Stomach smooth muscle (tissue), 2 donors: Measurements from ENCODE around the gene USP9X.
"Not testable (repeated sequence)": the region's sequence is repeated elsewhere in the genome, so short reads cannot be mapped to it uniquely, and the experiment has no call there.

Source experiments
- H3K27ac ChIP-seq: one replicate; pipeline ENCODE4 v1.7.0; 2013; ENCODE audit warnings: mild to moderate bottlenecking, low read length, inconsistent platforms
- H3K27me3 ChIP-seq, 2 donors: one replicate each; pipeline ENCODE4 v1.7.0; 2013; ENCODE audit warnings: low read length in 2 of 2; ENCODE audit not compliant: insufficient read depth in 2 of 2, control insufficient read depth in 1 of 2
- H3K36me3 ChIP-seq, 2 donors: one replicate each; pipeline ENCODE4 v1.7.0; 2013; ENCODE audit warnings: low read length in 2 of 2; ENCODE audit not compliant: control insufficient read depth in 2 of 2, insufficient read depth in 2 of 2
- H3K4me1 ChIP-seq: one replicate; pipeline ENCODE4 v1.7.0; 2013; ENCODE audit warnings: low read length; ENCODE audit not compliant: control insufficient read depth, insufficient read depth
- H3K4me3 ChIP-seq, 2 donors: one replicate each; pipeline ENCODE4 v1.7.0; 2013; ENCODE audit warnings: low read length in 2 of 2
- H3K9ac ChIP-seq, 2 donors: one replicate each; pipeline ENCODE4 v1.7.0; 2013; ENCODE audit warnings: low read length in 2 of 2, mild to moderate bottlenecking in 1 of 2
- H3K9me3 ChIP-seq, 2 donors: one replicate each; pipeline ENCODE4 v1.7.0; 2013; ENCODE audit warnings: low read length in 2 of 2; ENCODE audit not compliant: control insufficient read depth in 2 of 2
- donor health status: healthy.
- donor health status: Pancreatic carcinoma.

Gene USP9X

GRCh38 chrX:41150043-41150442 lies 64.8 kb downstream of the USP9X start:
- no peaks in the 10 kb centered on the region for H3K9me3 ChIP-seq
- H3K4me1 ChIP-seq = no peaks in the 10 kb centered on the region
- H3K4me3 ChIP-seq = no peak overlapping the region
- H3K27me3 ChIP-seq = no peaks in the 10 kb centered on the region
- no peak overlapping the region for H3K27ac ChIP-seq
- H3K9ac ChIP-seq = no peak overlapping the region
- H3K36me3 ChIP-seq = peaks cover 3 to 8% of the 10 kb centered on the region in 2 donors

- H3K36me3 ChIP-seq = not testable (repeated sequence)
Observed at GRCh38 chrX:41151726-41152125, 66.5 kb downstream of the USP9X start.

DNA sequence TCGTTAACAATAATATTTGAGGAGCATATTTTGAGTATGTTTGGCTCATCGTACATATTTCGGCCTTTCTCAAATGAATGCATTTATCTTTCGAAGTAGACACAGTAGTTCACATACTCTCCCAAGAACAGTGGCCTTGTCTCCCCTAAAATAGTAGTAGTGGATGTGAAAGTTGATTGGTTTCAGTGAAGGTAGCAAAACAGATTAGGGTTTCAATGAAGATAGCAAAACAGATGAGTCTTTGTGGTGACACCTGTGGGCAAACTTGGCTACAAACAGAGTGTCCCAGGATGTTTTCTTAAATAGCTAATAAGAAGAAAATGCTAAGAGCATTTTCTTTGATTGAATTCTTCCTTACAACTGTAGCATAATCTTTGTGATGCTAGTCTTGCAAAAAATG lies 67.0 kb downstream of the USP9X start:
- Histone ChIP-seq H3K36me3 (peaks cover 3% of the 10 kb centered on the region in 2 donors), H3K27me3 (no peaks in the 10 kb centered on the region)

More at GRCh38 chrX:41151726-41152125, 66.5 kb downstream of the USP9X start:
- not testable (repeated sequence) for H3K27me3 ChIP-seq, H3K9me3 ChIP-seq, H3K4me1 ChIP-seq, H3K4me3 ChIP-seq, H3K27ac ChIP-seq, H3K9ac ChIP-seq

GRCh38 chrX:41153448-41153847 lies 68.2 kb downstream of the USP9X start:
- no peak overlapping the region for H3K9ac ChIP-seq
- H3K4me3 ChIP-seq = no peak overlapping the region
- peaks cover under 1 to 3% of the 10 kb centered on the region in 2 donors for H3K36me3 ChIP-seq
- no peaks in the 10 kb centered on the region for H3K9me3 ChIP-seq
- H3K4me1 ChIP-seq = no peaks in the 10 kb centered on the region
- no peak overlapping the region for H3K27ac ChIP-seq
- H3K27me3 ChIP-seq = no peaks in the 10 kb centered on the region

More for the DNA sequence above, 67.0 kb downstream of the USP9X start:
- no peak overlapping the region for H3K4me3 ChIP-seq
- no peak overlapping the region for H3K9ac ChIP-seq
- H3K9me3 ChIP-seq = no peaks in the 10 kb centered on the region
- no peaks in the 10 kb centered on the region for H3K4me1 ChIP-seq
- no peak overlapping the region for H3K27ac ChIP-seq

GRCh38 chrX:41153957-41154356 lies 68.7 kb downstream of the USP9X start:
- peaks cover 0 to 3% of the 10 kb centered on the region in 2 donors for H3K36me3 ChIP-seq
- H3K4me3 ChIP-seq = no peak overlapping the region
- no peaks in the 10 kb centered on the region for H3K4me1 ChIP-seq

GRCh38 chrX:41164449-41164848 lies 79.2 kb downstream of the USP9X start:
- Histone ChIP-seq H3K27me3 (no peaks in the 10 kb centered on the region), H3K9ac (no peak overlapping the region), H3K9me3 (no peaks in the 10 kb centered on the region), H3K27ac (no peak overlapping the region), H3K4me3 (no peak overlapping the region), H3K4me1 (no peaks in the 10 kb centered on the region), H3K36me3 (peaks cover 0 to 3% of the 10 kb centered on the region in 2 donors)

More at GRCh38 chrX:41153957-41154356, 68.7 kb downstream of the USP9X start:
- Histone ChIP-seq H3K9ac (no peak overlapping the region), H3K27ac (no peak overlapping the region), H3K27me3 (no peaks in the 10 kb centered on the region), H3K9me3 (no peaks in the 10 kb centered on the region)

- H3K9ac ChIP-seq = no peak overlapping the region
- no peaks in the 10 kb centered on the region for H3K27me3 ChIP-seq
- peaks cover 2 to 9% of the 10 kb centered on the region in 2 donors for H3K36me3 ChIP-seq
- no peaks in the 10 kb centered on the region for H3K4me1 ChIP-seq
- H3K27ac ChIP-seq = no peak overlapping the region
- no peak overlapping the region for H3K4me3 ChIP-seq
- no peaks in the 10 kb centered on the region for H3K9me3 ChIP-seq
Observed at GRCh38 chrX:41167888-41168287, 82.6 kb downstream of the USP9X start.

GRCh38 chrX:41176263-41176662 lies 91.0 kb downstream of the USP9X start:
- H3K4me3 ChIP-seq = no peak overlapping the region
- no peaks in the 10 kb centered on the region for H3K9me3 ChIP-seq
- no peaks in the 10 kb centered on the region for H3K27me3 ChIP-seq
- no peak overlapping the region for H3K9ac ChIP-seq
- no peaks in the 10 kb centered on the region for H3K4me1 ChIP-seq
- H3K36me3 ChIP-seq = no peaks in the 10 kb centered on the region
- no peak overlapping the region for H3K27ac ChIP-seq

GRCh38 chrX:41177297-41177696 lies 92.1 kb downstream of the USP9X start:
- Histone ChIP-seq H3K27me3 (no peaks in the 10 kb centered on the region), H3K9ac (no peak overlapping the region), H3K9me3 (no peaks in the 10 kb centered on the region), H3K36me3 (no peaks in the 10 kb centered on the region), H3K4me1 (no peaks in the 10 kb centered on the region), H3K27ac (no peak overlapping the region), H3K4me3 (no peak overlapping the region)

DNA sequence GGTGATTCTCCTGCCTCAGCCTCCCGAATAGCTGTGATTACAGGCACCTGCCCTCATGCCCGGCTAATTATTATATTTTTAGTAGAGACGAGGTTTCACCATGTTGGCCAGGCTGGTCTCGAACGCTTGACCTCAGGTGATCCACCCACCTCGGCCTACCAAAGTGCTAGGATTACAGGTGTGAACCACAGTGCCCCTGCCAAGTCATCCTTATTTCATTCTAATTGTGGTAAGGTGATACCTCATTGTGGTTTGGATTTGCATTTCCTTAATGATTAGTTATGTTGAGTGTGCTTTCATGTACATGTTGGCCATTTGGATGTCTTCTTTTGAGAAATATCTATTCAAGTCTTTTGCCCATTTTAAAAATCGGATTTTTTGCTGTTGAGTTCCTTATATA lies 93.0 kb downstream of the USP9X start:
- no peak overlapping the region for H3K9ac ChIP-seq
- no peak overlapping the region for H3K4me3 ChIP-seq
- no peaks in the 10 kb centered on the region for H3K27me3 ChIP-seq
- H3K36me3 ChIP-seq = no peaks in the 10 kb centered on the region
- no peaks in the 10 kb centered on the region for H3K4me1 ChIP-seq
- no peaks in the 10 kb centered on the region for H3K9me3 ChIP-seq
- no peak overlapping the region for H3K27ac ChIP-seq

- H3K36me3 ChIP-seq = peaks cover 0 to 7% of the 10 kb centered on the region in 2 donors
- no peak overlapping the region for H3K9ac ChIP-seq
- no peaks in the 10 kb centered on the region for H3K9me3 ChIP-seq
- H3K4me1 ChIP-seq = no peaks in the 10 kb centered on the region
- H3K27ac ChIP-seq = no peak overlapping the region
- H3K4me3 ChIP-seq = no peak overlapping the region
- H3K27me3 ChIP-seq = no peaks in the 10 kb centered on the region
Observed at GRCh38 chrX:41180194-41180908, 95.1 kb downstream of the USP9X start.
